GM12873 (cell line): ENCODE measurements around the gene CENPO.

Source experiments
- TF ChIP-seq, protein P1 (sequence below): IDR thresholded peaks from 2 replicates; pipeline ENCODE4 v1.5.1; 2012; ENCODE audit warnings: low read depth, mild to moderate bottlenecking, moderate library complexity, low read length, control low read depth; ENCODE audit not compliant: insufficient read depth; ENCODE audit errors: missing control alignments

CENPO gene

DNA sequence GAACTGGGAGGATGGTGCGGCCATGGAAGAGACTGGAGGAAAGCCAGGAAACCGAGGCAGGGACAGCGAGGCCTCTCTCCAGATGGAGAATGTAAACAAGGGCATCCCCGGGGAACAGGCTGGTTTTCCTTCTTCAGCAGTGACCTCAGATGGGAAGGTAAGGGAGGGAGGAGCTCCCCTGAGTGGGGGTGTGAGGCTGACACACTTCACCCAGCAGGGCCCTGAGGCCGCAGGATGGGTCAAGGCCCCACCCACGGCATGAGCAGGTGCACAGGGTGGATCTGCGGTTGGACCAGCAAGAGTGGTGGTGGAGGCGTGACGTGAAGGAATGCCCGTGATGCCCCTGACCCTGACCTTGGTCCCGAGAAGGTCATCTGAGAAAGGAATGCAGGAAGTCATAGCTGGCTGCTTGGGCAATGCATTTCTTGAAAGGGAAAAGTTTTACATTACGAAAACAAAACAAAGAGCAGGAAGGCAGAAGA, 78.7 kb downstream of the CENPO start:
- TF ChIP-seq, protein P1, sequence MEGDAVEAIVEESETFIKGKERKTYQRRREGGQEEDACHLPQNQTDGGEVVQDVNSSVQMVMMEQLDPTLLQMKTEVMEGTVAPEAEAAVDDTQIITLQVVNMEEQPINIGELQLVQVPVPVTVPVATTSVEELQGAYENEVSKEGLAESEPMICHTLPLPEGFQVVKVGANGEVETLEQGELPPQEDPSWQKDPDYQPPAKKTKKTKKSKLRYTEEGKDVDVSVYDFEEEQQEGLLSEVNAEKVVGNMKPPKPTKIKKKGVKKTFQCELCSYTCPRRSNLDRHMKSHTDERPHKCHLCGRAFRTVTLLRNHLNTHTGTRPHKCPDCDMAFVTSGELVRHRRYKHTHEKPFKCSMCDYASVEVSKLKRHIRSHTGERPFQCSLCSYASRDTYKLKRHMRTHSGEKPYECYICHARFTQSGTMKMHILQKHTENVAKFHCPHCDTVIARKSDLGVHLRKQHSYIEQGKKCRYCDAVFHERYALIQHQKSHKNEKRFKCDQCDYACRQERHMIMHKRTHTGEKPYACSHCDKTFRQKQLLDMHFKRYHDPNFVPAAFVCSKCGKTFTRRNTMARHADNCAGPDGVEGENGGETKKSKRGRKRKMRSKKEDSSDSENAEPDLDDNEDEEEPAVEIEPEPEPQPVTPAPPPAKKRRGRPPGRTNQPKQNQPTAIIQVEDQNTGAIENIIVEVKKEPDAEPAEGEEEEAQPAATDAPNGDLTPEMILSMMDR, result no peak
